ENCODE results near the gene ADSS2. TPM values are rescaled to one million over a fixed set of nuclear protein-coding genes. Genes with fewer than 3 reads are reported as not detected.
"Not testable (repeated sequence)": the region's sequence is repeated elsewhere in the genome, so short reads cannot be mapped to it uniquely, and the experiment has no call there.

Gene ADSS2
- total RNA-seq, 1 experiment from 2014 or later: 63.1 TPM

DNA sequence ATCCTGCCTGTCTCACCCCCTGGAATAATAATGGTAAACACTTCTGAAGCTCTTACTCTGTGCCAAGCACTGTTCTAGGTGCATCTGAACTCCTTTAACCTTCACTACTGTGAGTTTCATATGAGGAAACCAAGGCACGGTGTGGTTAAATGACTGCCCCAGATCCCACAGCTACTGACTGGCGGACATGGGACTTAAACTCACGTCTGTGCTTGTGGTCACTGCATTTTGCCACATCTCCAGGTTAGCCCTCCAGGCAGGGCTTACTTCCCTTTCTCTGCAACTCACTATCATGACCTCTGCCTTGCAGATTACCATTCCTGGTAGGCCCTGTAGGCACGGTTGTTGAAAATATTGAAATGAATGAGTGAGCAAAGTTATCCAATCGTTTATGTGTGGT is 83.4 kb downstream of the ADSS2 start:
- DNase-seq (ENCODE audit: extremely low read depth, low read depth): no peak

DNA sequence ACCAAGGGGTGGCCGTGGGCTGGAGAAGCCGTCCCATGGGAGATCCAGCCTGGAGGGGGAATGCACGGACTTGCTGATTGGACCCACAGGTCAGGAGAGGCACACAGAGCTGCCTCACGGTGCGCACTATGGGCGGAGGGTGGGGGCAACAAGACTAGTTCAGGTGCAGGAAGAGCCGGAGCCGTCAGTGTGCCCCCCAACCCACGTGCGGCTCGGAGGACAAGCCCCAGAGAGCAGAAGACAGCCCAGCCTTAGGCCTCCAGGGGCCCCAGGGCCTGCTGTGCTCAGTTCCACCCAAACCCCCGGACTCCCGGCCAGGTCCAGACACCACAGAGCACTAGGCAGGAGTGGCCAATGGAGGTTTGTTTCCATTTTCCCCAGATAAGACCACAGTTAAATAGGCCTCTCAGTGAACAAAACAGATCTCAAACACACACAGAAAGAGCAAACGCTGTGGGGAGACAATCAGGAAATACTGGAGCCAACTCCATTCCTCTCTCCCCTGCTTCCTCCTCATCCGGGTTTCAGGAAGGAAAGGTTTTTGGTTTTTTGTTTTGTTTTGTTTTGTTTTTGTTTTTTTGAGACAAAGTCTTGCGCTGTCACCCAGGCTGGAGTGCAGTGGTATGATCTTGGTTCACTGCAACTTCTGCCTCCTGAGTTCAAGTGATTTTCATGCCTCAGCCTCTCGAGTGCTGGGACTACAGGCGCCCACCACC is 84.2 kb downstream of the ADSS2 start:
- DNase-seq (ENCODE audit: extremely low read depth, low read depth): no peak

- DNase-seq (ENCODE audit: extremely low read depth, low read depth): no peak
Observed at GRCh38 chr1:244365809-244366208, 85.9 kb downstream of the ADSS2 start.

DNA sequence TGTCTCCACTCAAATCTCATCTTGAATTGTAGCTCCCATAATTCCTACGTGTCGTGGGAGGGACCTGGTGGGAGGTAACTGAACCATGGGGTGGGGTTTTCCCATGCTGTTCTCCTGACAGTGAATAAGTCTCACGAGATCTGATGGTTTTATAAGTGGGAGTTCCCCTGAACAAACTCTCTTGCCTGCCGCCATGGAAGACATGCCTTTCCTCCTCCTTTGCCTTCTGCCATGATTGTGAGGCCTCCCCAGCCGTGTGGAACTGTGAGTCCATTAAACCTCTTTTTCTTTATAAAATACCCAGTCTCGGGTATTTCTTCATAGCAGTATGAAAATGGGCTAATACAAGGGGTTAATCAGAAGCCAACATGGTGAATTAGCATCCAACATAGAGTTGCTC is 86.4 kb downstream of the ADSS2 start:
- DNase-seq (ENCODE audit: extremely low read depth, low read depth): not testable (repeated sequence)

DNA sequence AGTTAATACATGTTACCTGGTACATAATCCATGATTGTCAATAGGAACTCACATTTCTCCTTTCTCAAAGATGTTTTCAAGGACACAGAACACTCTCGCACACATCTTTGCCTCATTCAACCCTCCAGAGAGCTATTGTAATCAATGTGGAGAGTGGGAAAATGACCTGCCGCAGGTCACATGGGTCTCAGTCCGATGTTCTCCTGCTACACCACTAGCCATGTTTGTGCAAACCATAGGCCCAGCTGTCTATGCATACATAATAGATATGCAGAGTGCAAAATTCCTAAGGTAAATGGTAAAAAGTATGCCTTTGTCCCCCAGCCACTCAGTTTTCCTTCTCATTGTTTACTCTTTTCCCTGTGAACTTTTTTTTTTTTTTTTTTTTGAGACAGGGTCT is 89.2 kb downstream of the ADSS2 start:
- DNase-seq (ENCODE audit: extremely low read depth, low read depth): no peak

DNA sequence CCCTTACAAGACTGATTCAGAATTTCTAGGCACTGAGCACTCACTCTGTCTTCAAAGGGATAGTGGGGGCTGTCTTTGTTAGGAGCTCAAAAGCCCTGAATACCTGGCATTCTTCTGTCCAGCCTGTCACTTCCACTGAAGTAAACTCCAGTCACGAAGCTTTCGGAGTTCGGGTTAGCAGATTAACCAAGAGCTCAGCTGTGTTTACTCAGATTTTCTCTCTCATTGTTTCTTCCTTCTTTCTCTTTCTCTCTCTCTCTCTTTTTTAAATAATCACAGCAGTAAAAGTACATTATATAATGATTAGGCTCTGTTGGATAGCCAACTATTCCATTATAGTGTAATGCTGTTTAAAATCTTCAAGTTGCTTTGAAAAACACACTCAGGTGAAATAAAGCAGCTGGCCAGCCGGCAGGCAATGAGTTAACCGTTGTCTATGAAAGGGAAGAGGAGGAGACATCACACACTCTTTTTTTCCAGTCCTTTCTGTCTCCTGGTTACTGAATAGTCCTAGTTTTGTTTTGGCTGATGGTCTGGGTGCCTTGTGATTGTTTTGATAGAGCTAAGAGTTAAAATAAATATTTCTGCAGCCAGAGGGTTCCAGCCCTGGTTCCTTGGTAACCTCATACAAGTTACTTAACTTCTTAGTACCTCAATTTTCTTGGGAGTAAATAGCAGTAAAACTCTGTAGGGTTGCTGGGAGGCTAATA is 89.8 kb downstream of the ADSS2 start:
- DNase-seq (ENCODE audit: extremely low read depth, low read depth): no peak

Other genes starting within 250 kb of the ADSS2 start
- 0.09 TPM in 1 of 2 replicates, not detected in the other for gene CATSPERE, start 9.4 kb upstream of the ADSS2 start, total RNA-seq (2014; rRNA removed; shearing (Covaris generic))
- gene DESI2, start 201.2 kb upstream of the ADSS2 start, total RNA-seq (2014; rRNA removed; shearing (Covaris generic)): 114 and 119 TPM in 2 replicates